ENCODE results near the gene SIN3A.

SIN3A gene

GRCh38 chr15:75329571-75329970 lies 121.9 kb downstream of the SIN3A start:
- no peak overlapping the region for H3K27ac ChIP-seq (ENCODE audit: low read depth, low read length)
- no peaks in the 10 kb centered on the region for H3K27me3 ChIP-seq (ENCODE audit: control insufficient read depth, insufficient read depth, low read length)
- no peak overlapping the region for H3K9ac ChIP-seq (ENCODE audit: low read length)
- H3K36me3 ChIP-seq (ENCODE audit: control insufficient read depth, insufficient read depth, low read length): no peaks in the 10 kb centered on the region
- H3K9me3 ChIP-seq (ENCODE audit: control insufficient read depth, insufficient read depth, low read depth, low read length): no peaks in the 10 kb centered on the region
- no peak overlapping the region for H3K4me3 ChIP-seq (ENCODE audit: low read depth, low read length)
- H3K4me1 ChIP-seq (ENCODE audit: control insufficient read depth, insufficient read depth, low read length): no peaks in the 10 kb centered on the region

- Histone ChIP-seq H3K27me3 (ENCODE audit: control insufficient read depth, insufficient read depth, low read length) (no peaks in the 10 kb centered on the region), H3K9me3 (ENCODE audit: control insufficient read depth, insufficient read depth, low read depth, low read length) (no peaks in the 10 kb centered on the region), H3K9ac (ENCODE audit: low read length) (no peak overlapping the region), H3K4me1 (ENCODE audit: control insufficient read depth, insufficient read depth, low read length) (no peaks in the 10 kb centered on the region), H3K4me3 (ENCODE audit: low read depth, low read length) (no peak overlapping the region), H3K27ac (ENCODE audit: low read depth, low read length) (no peak overlapping the region), H3K36me3 (ENCODE audit: control insufficient read depth, insufficient read depth, low read length) (no peaks in the 10 kb centered on the region)
These were observed 122.8 kb downstream of the SIN3A start for GRCh38 chr15:75328493-75329314.

GRCh38 chr15:75327491-75327890 lies 124.0 kb downstream of the SIN3A start:
- no peaks in the 10 kb centered on the region for H3K36me3 ChIP-seq (ENCODE audit: control insufficient read depth, insufficient read depth, low read length)
- no peaks in the 10 kb centered on the region for H3K4me1 ChIP-seq (ENCODE audit: control insufficient read depth, insufficient read depth, low read length)

GRCh38 chr15:75327005-75327404 lies 124.5 kb downstream of the SIN3A start:
- Histone ChIP-seq H3K36me3 (ENCODE audit: control insufficient read depth, insufficient read depth, low read length) (no peaks in the 10 kb centered on the region), H3K9ac (ENCODE audit: low read length) (no peak overlapping the region), H3K27me3 (ENCODE audit: control insufficient read depth, insufficient read depth, low read length) (no peaks in the 10 kb centered on the region), H3K4me3 (ENCODE audit: low read depth, low read length) (no peak overlapping the region), H3K27ac (ENCODE audit: low read depth, low read length) (no peak overlapping the region), H3K9me3 (ENCODE audit: control insufficient read depth, insufficient read depth, low read depth, low read length) (no peaks in the 10 kb centered on the region), H3K4me1 (ENCODE audit: control insufficient read depth, insufficient read depth, low read length) (no peaks in the 10 kb centered on the region)

More at GRCh38 chr15:75327491-75327890, 124.0 kb downstream of the SIN3A start:
- Histone ChIP-seq H3K4me3 (ENCODE audit: low read depth, low read length) (no peak overlapping the region), H3K27me3 (ENCODE audit: control insufficient read depth, insufficient read depth, low read length) (no peaks in the 10 kb centered on the region), H3K27ac (ENCODE audit: low read depth, low read length) (no peak overlapping the region), H3K9me3 (ENCODE audit: control insufficient read depth, insufficient read depth, low read depth, low read length) (no peaks in the 10 kb centered on the region), H3K9ac (ENCODE audit: low read length) (no peak overlapping the region)

- no peaks in the 10 kb centered on the region; the same call in 1 of the 2 replicates for H3K27me3 ChIP-seq (ENCODE audit: control insufficient read depth, insufficient read depth, low read length)
- H3K9me3 ChIP-seq (ENCODE audit: control insufficient read depth, insufficient read depth, low read depth, low read length): no peaks in the 10 kb centered on the region
- no peak overlapping the region for H3K9ac ChIP-seq (ENCODE audit: low read length)
- no peak overlapping the region for H3K4me3 ChIP-seq (ENCODE audit: low read depth, low read length)
- H3K36me3 ChIP-seq (ENCODE audit: control insufficient read depth, insufficient read depth, low read length): no peaks in the 10 kb centered on the region
- no peaks in the 10 kb centered on the region for H3K4me1 ChIP-seq (ENCODE audit: control insufficient read depth, insufficient read depth, low read length)
- no peak overlapping the region for H3K27ac ChIP-seq (ENCODE audit: low read depth, low read length)
These were observed 125.6 kb downstream of the SIN3A start for GRCh38 chr15:75325922-75326321.

- Histone ChIP-seq H3K9me3 (ENCODE audit: control insufficient read depth, insufficient read depth, low read depth, low read length) (no peaks in the 10 kb centered on the region), H3K36me3 (ENCODE audit: control insufficient read depth, insufficient read depth, low read length) (no peaks in the 10 kb centered on the region), H3K4me1 (ENCODE audit: control insufficient read depth, insufficient read depth, low read length) (no peaks in the 10 kb centered on the region), H3K4me3 (ENCODE audit: low read depth, low read length) (no peak overlapping the region), H3K27ac (ENCODE audit: low read depth, low read length) (no peak overlapping the region), H3K9ac (ENCODE audit: low read length) (no peak overlapping the region), H3K27me3 (ENCODE audit: control insufficient read depth, insufficient read depth, low read length) (no peaks in the 10 kb centered on the region; the same call in 1 of the 2 replicates)
These were observed 129.8 kb downstream of the SIN3A start for GRCh38 chr15:75321711-75322110.
